KBM-7 (cell line): ENCODE data around the gene CASKIN1.
"Not testable (repeated sequence)": the region's sequence is repeated elsewhere in the genome, so short reads cannot be mapped to it uniquely, and the experiment has no call there.

Source experiments
- DNase-seq: peaks from one replicate; pipeline ENCODE4 v3.0.0-alpha.2; 2015
- in situ Hi-C: fragments of 300-500 bp; cut with MboI; formaldehyde crosslinking; loops from 2 replicates; pipeline ENCODE4 v1.14.3; 2020; ENCODE audit warnings: low sequenced_read_pairs, low pct_unique_long_range_greater_than_20kb, mixed read lengths

CASKIN1 gene, protein sequence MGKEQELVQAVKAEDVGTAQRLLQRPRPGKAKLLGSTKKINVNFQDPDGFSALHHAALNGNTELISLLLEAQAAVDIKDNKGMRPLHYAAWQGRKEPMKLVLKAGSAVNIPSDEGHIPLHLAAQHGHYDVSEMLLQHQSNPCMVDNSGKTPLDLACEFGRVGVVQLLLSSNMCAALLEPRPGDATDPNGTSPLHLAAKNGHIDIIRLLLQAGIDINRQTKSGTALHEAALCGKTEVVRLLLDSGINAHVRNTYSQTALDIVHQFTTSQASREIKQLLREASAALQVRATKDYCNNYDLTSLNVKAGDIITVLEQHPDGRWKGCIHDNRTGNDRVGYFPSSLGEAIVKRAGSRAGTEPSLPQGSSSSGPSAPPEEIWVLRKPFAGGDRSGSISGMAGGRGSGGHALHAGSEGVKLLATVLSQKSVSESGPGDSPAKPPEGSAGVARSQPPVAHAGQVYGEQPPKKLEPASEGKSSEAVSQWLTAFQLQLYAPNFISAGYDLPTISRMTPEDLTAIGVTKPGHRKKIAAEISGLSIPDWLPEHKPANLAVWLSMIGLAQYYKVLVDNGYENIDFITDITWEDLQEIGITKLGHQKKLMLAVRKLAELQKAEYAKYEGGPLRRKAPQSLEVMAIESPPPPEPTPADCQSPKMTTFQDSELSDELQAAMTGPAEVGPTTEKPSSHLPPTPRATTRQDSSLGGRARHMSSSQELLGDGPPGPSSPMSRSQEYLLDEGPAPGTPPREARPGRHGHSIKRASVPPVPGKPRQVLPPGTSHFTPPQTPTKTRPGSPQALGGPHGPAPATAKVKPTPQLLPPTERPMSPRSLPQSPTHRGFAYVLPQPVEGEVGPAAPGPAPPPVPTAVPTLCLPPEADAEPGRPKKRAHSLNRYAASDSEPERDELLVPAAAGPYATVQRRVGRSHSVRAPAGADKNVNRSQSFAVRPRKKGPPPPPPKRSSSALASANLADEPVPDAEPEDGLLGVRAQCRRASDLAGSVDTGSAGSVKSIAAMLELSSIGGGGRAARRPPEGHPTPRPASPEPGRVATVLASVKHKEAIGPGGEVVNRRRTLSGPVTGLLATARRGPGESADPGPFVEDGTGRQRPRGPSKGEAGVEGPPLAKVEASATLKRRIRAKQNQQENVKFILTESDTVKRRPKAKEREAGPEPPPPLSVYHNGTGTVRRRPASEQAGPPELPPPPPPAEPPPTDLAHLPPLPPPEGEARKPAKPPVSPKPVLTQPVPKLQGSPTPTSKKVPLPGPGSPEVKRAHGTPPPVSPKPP (N-terminal part only)

DNA sequence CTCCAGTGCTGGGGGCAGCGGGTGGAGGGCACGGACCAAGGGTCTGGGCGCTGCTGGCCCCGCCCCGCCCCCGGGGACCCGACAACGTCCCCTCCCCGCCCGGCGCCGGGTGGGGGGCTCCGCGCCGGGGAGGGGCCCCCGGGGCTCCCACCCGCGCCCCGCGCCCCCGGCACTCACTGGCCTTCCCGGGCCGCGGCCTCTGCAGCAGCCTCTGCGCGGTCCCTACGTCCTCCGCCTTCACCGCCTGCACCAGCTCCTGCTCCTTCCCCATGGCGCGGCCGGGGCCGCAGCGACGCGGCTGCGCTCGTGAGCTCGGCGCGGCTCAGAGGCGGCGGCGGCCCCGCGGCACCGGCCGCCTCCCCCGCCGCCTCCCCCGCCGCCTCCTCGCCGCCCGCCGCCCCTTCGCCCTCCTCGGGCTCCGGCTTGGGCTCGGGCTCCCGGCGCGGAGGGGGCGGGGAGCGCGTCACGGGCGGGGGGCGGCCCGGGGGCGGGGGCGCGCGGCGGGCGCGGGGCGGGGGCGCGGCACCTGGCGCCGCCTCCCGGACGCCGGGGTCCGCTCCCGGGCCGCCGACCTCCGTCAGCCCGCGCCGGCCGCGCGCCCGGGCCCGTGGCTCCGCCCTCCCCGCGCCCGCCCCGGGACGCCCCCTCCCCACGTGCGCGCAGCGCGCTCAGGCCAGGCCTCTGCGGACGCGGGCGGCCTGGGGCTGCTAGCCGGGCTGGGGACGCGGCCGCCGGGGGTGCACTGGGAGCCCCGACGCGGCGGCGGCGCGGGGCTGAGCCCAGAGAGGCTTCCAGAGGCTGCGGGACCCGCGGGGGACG, at the start of gene CASKIN1:
Gene CASKIN1 (minus strand): TSS at position 444 of the 819 bp plus-strand sequence. CDS start 173 bp downstream, at position 271.
- in situ Hi-C loops = no loop called here
- no peak for DNase-seq

DNA sequence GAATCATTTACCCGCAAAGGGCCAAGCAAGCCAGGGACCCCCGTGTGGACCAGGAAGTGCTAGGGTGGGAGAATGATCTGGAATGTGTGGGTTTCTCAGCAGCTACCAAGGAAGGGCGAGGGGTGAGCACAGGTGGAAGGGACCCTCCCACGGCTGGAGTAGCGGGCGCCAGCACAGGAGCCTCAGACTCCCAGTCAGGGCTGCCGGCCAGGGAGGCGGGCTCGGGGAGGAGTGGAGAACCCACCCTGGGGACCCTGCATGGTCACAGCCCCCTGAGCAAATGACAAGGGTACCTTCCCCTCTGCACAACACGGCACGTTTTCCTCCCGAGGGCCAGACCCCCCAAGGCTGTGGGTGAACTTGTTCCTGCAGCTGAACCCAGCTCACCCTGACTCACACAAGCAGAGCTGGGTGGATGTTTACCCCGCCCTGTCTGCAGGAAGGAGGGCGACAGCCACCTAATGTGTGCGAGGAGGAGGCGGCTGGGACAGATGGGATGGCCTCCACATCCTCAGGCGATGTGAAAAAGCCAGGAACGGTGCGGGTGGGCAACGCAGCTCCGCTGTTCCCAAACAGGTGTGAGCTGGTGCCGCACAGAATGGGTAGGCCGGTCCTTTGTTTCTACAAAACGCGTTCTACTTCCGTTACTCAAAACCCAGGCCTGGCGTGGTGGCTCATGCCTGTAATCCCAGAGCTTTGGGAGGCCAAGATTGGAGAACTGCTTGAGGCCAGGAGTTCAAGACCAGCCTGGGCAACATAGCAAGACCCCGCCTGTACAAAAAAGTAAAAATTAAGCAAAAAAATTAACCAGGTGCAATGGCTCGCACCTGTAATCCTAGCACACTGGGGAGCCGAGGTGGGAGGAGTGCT, 48.8 kb upstream of the CASKIN1 start:
- in situ Hi-C loops = no loop called here
- no peak for DNase-seq

DNA sequence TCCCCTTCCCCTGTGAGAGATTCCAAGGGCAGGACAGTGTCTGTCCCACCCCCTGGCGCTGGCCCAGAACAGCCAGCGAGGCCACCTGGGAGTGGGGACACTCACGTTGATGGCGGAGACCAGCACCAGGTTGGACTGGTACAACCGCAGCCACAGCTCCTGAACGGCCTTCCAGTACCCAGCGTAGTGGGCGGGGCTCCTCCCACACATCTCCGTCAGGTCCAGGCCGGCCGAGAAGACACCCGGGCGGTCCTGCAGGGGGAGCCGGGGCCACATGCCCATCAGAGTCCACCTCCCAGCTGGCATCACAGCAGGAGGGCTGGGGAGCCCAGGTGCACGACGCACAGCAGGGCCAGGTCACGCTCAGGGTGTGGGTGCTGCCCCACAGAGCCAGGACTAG, 47.9 kb upstream of the CASKIN1 start:
- DNase-seq = no peak
- in situ Hi-C loops = no loop called here

DNA sequence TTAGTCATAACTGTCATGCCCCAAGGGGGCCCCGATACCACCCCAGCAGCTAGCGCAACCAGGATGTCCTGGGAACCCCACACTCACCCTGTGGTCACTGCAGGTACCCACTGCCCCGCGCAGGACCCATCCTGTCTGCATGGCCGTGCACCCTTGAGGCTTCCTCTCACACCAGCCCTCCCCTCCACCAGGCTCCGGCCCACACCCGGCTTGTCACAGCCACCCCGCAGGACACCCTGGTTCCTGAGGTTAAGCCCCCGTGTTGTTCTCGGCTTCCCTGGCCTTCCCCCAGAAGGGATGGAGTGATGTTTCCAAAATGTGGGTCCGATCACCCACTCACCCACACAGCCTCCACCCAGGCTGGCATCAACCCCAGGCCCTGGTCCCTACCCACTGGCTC, 47.4 kb upstream of the CASKIN1 start:
- DNase-seq = no peak

DNA sequence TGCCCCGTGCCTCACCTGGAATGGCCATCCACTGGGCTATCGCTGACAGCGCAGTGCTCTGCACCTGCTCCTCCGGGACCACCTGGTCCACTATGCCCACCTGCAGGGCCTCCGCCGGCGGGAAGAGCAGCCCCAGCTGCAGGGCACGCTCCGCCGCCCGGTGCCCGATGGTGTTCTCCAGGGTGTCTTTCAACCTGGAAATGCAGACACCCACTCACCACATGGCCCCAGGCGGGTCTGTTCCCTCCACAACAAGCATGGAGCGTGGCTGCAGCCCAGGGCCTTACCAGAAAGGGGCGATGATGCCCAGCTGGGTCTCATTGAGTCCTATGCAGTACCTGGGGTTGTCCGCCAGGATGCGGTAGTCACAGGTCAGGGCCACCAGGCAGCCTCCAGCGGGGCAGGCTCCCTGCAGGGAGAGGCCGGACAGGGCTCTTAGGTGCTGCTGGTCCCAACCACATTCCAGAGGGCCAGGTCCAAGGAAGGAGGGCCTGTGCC, 46.7 kb upstream of the CASKIN1 start:
- no peak for DNase-seq
- in situ Hi-C loops = no loop called here

More for the DNA sequence above, 47.4 kb upstream of the CASKIN1 start:
- in situ Hi-C loops = no loop called here

DNA sequence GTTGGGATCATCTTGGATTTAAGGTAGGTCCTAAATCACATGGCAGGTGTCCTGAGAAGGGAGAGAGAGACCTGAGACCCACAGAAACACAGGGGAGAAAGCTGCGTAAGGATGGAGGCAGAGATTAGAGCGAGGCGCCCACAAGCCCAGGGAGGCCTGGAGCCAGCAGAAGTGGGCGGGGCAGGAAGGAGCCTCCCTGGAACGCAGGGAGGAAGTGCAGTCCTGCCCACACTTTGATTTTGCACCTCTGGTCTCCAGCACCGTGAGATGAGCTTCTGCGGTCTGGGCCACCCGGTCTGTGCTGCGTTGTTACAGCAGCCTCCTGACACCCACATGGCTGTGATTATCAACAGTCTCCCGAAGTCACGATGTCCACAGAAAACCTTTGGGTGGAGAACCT, 46.2 kb upstream of the CASKIN1 start:
- DNase-seq = no peak
- in situ Hi-C loops = no loop called here

DNA sequence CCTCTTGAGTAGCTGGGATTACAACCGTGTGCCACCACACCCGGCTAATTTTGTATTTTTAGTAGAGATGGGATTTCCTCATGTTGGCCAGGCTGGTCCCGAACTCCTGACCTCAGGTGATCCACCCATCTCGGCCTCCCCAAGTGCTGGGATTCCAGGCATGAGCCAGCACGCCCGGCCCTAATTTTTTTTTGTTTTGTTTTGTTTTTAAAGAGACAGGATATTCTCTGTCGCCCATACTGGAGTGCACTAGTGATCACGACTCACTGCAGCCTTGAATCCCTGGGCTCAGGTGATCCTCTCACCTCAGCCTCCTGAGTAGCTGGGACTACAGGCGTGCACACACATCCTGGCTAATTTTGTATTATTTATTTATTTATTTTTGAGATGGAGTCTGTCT, 43.9 kb upstream of the CASKIN1 start:
- DNase-seq, in situ Hi-C loops: not testable (repeated sequence)

DNA sequence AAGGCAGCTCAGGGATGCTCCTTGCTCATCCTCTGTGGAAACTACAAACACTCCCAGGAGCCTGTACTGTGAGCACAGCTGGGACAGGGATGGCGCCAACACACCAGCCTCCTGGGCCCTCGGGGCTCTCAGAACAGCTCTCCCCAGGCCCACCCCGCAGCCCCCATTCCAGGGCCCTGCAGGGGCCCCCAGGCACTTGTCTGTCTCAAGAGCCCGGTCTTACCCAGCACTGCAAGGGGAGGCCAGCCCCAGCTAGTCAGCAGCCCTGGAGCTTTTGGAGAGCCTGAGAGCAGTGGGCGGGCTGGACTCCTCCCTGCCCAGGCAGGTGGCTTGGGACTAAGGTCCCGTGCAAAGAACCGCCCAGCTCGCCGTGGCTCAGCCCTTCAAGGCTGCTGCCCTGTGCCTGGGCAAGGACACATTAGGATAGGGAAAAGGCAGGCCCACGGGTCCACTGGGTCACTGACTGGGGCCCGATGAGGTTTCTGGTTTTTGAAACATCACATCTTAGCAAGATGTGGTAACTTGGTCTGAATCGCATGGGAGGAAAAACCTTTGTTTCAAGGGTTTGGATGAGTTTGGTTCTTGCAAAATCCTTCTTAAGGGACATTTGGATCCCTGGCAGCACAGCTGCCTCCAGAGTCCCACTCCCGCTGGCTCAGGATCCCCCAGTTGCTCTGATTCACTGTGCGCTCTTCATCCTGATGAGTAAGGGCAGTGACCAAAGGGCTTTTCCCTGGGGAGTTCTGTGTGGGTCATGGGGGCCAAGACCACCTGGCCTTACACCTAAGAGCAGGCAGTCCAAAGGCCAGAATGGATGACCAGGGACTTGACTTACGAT, 42.7 kb upstream of the CASKIN1 start:
- DNase-seq = no peak
- in situ Hi-C loops = no loop called here

DNA sequence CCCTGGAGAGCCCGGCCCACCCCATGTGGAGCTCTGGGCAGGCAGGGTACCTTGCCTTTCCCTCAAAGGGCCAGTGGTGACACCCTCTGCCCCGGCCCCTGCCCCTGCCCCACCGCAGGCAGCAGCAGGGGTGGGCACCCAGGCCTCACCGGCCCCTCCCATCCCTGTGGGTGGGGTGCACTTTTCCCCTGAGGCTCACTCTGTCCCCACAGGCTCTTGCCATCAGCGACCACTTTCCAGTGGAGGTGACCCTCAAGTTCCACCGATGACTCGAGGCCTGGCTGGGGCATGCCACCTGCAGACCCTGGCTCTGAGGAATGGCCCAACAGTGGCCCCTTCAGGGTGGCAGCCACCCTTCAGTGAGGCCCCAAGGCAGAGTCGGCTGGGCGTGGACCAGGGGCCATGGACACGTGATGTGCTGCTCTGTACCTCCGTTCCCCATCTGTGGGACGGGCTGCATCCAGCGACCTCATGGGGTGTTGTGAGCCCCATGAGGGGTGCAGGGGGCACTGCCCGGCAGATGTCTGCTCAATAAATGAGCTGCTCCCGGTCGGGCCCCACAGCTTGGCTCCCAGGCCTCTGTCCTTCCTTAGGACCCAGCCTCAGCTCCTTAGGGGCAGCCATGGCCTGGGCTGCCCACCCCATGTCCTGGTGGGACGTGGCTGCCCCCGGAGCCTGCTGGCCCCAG, 41.9 kb upstream of the CASKIN1 start:
- in situ Hi-C loops = no loop called here

DNA sequence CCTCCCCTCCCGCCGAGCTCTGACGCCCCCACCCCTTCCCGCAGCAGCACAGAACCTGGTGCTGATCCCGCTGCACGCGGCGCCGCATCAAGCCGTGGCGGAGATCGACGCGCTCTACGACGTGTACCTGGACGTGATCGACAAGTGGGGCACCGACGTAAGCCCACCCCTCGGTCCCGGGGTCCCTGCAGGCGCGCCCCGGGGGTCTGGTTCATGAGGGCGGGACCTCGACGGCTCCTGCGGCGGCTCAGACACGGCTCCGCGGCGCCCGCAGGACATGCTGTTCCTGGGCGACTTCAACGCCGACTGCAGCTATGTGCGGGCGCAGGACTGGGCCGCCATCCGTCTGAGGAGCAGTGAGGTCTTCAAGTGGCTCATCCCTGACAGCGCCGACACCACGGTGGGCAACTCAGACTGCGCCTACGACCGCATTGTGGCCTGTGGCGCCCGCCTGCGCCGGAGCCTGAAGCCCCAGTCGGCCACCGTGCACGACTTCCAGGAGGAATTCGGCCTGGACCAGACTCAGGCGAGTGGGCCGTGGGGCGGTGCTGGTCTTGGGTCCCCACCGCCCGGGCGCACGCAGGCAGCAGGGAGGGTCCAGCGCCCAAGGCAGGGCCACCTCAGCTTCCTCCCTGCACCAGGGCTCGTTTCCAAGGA, 41.2 kb upstream of the CASKIN1 start:
- DNase-seq = no peak
- in situ Hi-C loops = no loop called here

More for the DNA sequence above, 41.9 kb upstream of the CASKIN1 start:
- no peak for DNase-seq

DNA sequence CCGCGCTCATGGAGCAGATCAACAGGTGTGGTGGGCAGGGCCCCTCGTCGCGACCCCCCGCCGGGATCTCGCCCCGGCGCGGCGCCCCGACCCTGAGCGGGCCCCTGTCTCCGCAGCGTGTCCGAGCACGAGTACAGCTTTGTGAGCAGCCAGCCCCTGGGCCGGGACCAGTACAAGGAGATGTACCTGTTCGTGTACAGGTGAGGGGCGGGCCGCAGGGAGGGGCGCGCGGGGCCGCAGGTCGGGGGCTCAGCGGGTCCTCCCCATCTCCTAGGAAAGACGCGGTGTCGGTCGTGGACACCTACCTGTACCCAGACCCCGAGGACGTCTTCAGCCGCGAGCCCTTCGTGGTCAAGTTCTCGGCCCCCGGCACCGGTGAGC, 40.7 kb upstream of the CASKIN1 start:
- in situ Hi-C loops = no loop called here
- DNase-seq = no peak

DNA sequence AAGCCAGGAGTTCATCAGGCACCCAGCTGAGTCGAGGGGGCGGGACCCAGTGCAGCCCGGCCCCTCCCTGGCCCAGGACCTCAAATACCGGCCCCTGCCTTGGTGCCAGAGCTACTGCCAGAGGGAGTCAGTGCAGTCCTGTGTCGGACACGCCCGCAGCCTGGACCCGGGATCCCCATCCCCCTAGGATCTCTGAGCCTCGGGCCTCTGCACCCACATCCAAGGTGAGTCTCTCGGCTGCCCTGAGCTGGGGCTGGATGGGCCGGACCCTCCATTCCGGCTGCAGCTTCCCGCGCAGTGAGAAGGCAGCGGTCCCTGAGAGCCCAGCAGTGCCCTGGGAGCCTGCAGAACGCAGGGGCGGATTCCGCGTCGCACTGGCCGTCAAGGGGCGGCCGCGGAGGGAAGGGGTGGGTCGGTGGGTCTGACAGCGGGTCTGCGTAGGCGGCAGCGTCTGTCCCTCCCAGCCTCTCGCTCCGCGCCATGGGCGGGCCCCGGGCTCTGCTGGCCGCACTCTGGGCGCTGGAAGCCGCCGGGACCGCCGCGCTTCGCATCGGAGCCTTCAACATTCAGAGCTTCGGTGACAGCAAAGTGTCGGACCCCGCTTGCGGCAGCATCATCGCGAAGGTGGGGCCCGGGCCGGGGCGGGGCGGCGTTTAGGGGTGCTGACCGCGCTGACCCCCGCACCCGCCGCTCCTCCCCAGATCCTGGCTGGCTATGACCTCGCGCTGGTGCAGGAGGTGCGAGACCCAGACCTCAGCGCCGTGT, 40.1 kb upstream of the CASKIN1 start, which contains the start of gene DNASE1L2:
Gene DNASE1L2 (plus strand): TSS at position 108 of the 765 bp plus-strand sequence. CDS start 373 bp downstream, at position 481.
- in situ Hi-C loops = no loop called here

DNA sequence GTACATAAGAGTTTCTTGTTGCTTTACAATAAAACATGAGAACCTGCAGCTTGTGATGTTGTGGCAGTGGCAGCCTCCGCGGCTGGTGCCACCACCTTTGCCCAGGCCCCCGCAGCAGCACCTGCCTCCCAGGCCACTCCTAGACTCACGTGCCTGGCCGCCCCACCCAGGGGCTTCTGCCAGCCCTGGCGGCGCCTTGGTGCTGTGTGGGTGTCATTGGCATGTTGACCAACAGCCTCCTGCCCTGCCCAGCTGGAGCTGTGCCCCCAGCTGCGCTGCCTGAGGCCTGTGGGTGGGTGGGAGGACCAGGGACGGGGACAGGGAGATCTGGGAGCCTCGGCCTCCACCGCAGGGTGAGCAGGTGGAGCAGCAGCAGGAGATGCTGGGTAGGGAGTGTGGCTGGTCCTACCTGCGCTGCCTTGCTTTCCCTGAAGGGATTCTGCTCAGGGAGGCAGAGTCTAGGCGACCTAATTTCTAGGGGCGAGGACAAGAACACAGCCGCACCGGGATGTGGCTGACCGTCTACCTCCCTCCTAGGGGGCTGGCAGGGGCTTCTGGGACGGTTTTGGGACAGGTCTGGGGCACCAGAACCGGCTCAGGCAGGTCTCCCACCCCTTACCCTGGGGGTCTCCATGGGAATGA, 39.4 kb upstream of the CASKIN1 start:
- DNase-seq = no peak
- in situ Hi-C loops = no loop called here

More for the DNA sequence above, 40.1 kb upstream of the CASKIN1 start, which contains the start of gene DNASE1L2:
- no peak for DNase-seq

DNA sequence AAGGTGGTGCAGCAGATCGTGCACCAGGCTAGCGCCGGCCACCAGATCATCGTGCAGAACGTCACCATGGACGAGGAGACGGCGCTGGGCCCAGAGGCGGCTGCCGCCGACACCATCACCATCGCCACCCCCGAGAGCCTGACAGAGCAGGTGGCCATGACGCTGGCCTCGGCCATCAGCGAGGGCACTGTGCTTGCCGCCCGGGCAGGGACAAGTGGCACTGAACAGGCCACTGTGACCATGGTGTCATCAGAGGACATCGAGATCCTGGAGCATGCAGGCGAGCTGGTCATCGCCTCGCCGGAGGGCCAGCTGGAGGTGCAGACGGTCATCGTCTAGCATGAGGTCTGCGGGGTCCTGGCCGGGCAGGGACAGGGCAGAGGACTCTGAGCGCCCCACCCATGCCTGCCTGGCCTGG, 38.8 kb upstream of the CASKIN1 start:
- in situ Hi-C loops = no loop called here
- DNase-seq = no peak
